Smooth muscle cell (in vitro differentiated cells): ENCODE measurements around the gene MRAS. TPM values are rescaled to one million over a fixed set of nuclear protein-coding genes. Genes with fewer than 3 reads are reported as not detected.
A peak's percentile ranks its signal among the peaks of the same experiment; 100 is the strongest.

Experiments
- DNase-seq: peaks from one replicate; lab custom pipeline; 2025; ENCODE audit not compliant: unreplicated experiment; lab: John Stamatoyannopoulos, UW
- H2AFZ ChIP-seq: fragments of 200-600 bp; sonication (generic); 2 replicates; pipeline ENCODE4 v1.6.0; 2016; ENCODE audit warnings: antibody characterized with exemption, low read depth, mild to moderate bottlenecking
- H3F3A ChIP-seq: fragments of 200-600 bp; sonication (generic); 2 replicates; pipeline ENCODE4 v1.6.0; 2017; ENCODE audit warnings: antibody characterized with exemption, low read depth
- H3K27ac ChIP-seq: fragments of 200-600 bp; sonication (generic); 2 replicates; pipeline ENCODE4 v1.5.1; 2016; ENCODE audit warnings: low read depth, mild to moderate bottlenecking
- H3K27me3 ChIP-seq: fragments of 200-600 bp; sonication (generic); 2 replicates; pipeline ENCODE4 v1.6.1; 2016; ENCODE audit warnings: low read depth, mild to moderate bottlenecking
- H3K36me3 ChIP-seq: fragments of 200-600 bp; sonication (generic); 2 replicates; pipeline ENCODE4 v1.5.1; 2016; ENCODE audit warnings: low read depth
- H3K4me1 ChIP-seq: fragments of 200-600 bp; sonication (generic); 2 replicates; pipeline ENCODE4 v1.5.1; 2016; ENCODE audit warnings: low read depth
- H3K4me2 ChIP-seq: fragments of 200-600 bp; sonication (generic); 2 replicates; pipeline ENCODE4 v1.6.0; 2016; ENCODE audit warnings: mild to moderate bottlenecking
- H3K4me3 ChIP-seq: fragments of 200-600 bp; sonication (generic); 2 replicates; pipeline ENCODE4 v1.5.1; 2016; ENCODE audit warnings: mild to moderate bottlenecking
- H3K79me2 ChIP-seq: fragments of 200-600 bp; sonication (generic); 2 replicates; pipeline ENCODE4 v1.6.0; 2016; ENCODE audit warnings: low read depth, mild to moderate bottlenecking
- H3K9ac ChIP-seq: fragments of 200-600 bp; sonication (generic); 2 replicates; pipeline ENCODE4 v1.6.0; 2016; ENCODE audit warnings: low read depth
- H3K9me3 ChIP-seq: fragments of 200-600 bp; sonication (generic); replicated peaks from 2 replicates; pipeline ENCODE4 v1.5.1; 2016; ENCODE audit warnings: low read depth
- H4K20me1 ChIP-seq: fragments of 200-600 bp; sonication (generic); 2 replicates; pipeline ENCODE4 v1.6.0; 2016; ENCODE audit warnings: low read depth
- CTCF ChIP-seq: fragments of 200-600 bp; sonication (generic); IDR thresholded peaks from 2 replicates; pipeline ENCODE4 v1.5.1; 2017; ENCODE audit warnings: borderline replicate concordance, mild to moderate bottlenecking, antibody characterized with exemption; ENCODE audit not compliant: insufficient read depth, poor library complexity, severe bottlenecking
- WGBS: methylation state at CpG from one replicate; pipeline ENCODE4 v1.1.7; 2016; ENCODE audit warnings: low lambda C conversion rate; 5-methylcytosine and 5-hydroxymethylcytosine counted together
- polyA plus RNA-seq: library from polyadenylated mRNA; unstranded; fragments of >200 nt; fragmentation: Nextera tagmentation; extraction: Ambion mirVana; gene quantifications from 2 replicates; pipeline ENCODE4 v1.2.1, GENCODE V29; 2016
- total RNA-seq: library from RNA; depleted of rRNA; stranded (reverse); fragments of >200 nt; gene quantifications from 2 replicates; pipeline ENCODE4 v1.2.3, GENCODE V29; 2014

Gene MRAS
- total and polyA plus RNA-seq, 2 experiments from 2014 or later: 43.0 to 60.5 TPM

- WGBS: 79% methylated on average over 3 of the region's 3 CpGs
- Histone ChIP-seq H3F3A (no peaks in the 10 kb centered on the region), H3K9me3 (no peaks in the 10 kb centered on the region), H2AFZ (no peak overlapping the region), H3K27me3 (no peaks in the 10 kb centered on the region), H3K4me2 (no peak overlapping the region), H3K36me3 (no peaks in the 10 kb centered on the region), H3K79me2 (peaks cover 10% of the 10 kb centered on the region), H4K20me1 (peaks cover 4% of the 10 kb centered on the region), H3K4me1 (peaks cover 9% of the 10 kb centered on the region), H3K4me3 (no peak overlapping the region), H3K9ac (no peak overlapping the region), H3K27ac (peak overlapping the region; percentile 57)
- no peak for TF ChIP-seq CTCF
- no peak for DNase-seq
Observed at GRCh38 chr3:138381950-138382715, 33.8 kb downstream of the MRAS start.

GRCh38 chr3:138383715-138384465, 35.5 kb downstream of the MRAS start:
- no peak for TF ChIP-seq CTCF
- no peaks in the 10 kb centered on the region for H3K36me3 ChIP-seq
- H3K27ac ChIP-seq: peak overlapping the region; percentile 49
- WGBS: 89% methylated on average over 10 of the region's 10 CpGs
- no peaks in the 10 kb centered on the region for H3F3A ChIP-seq
- H4K20me1 ChIP-seq: no peaks in the 10 kb centered on the region
- no peaks in the 10 kb centered on the region for H3K9me3 ChIP-seq
- H3K4me1 ChIP-seq: peaks cover 9% of the 10 kb centered on the region
- no peak for DNase-seq
- no peak overlapping the region for H3K4me3 ChIP-seq
- H3K9ac ChIP-seq: no peak overlapping the region
- H3K27me3 ChIP-seq: no peaks in the 10 kb centered on the region
- H3K79me2 ChIP-seq: peaks cover 19% of the 10 kb centered on the region
- H3K4me2 ChIP-seq: no peak overlapping the region
- H2AFZ ChIP-seq: no peak overlapping the region

GRCh38 chr3:138384531-138384930, 36.2 kb downstream of the MRAS start:
- peaks cover 16% of the 10 kb centered on the region for H3K79me2 ChIP-seq
- 92% methylated on average over 3 of the region's 3 CpGs for WGBS
- H3K27ac ChIP-seq: peak overlapping the region; percentile 49

More at GRCh38 chr3:138384531-138384930, 36.2 kb downstream of the MRAS start:
- no peaks in the 10 kb centered on the region for H3K36me3 ChIP-seq
- no peaks in the 10 kb centered on the region for H3F3A ChIP-seq
- H3K27me3 ChIP-seq: no peaks in the 10 kb centered on the region
- H3K4me1 ChIP-seq: peaks cover 13% of the 10 kb centered on the region
- no peak overlapping the region for H3K4me2 ChIP-seq
- no peak for TF ChIP-seq CTCF
- DNase-seq: no peak
- no peaks in the 10 kb centered on the region for H3K9me3 ChIP-seq
- H2AFZ ChIP-seq: no peak overlapping the region
- H4K20me1 ChIP-seq: no peaks in the 10 kb centered on the region
- no peak overlapping the region for H3K9ac ChIP-seq
- no peak overlapping the region for H3K4me3 ChIP-seq
